ENCODE data around the gene OSGIN1.
"Not testable (repeated sequence)": the region's sequence is repeated elsewhere in the genome, so short reads cannot be mapped to it uniquely, and the experiment has no call there.

The OSGIN1 gene

GRCh38 chr16:83940630-83941378, 12.2 kb upstream of the OSGIN1 start:
- TF ChIP-seq CTCF (IDR thresholded peaks at IDR 0.05; ENCODE audit: extremely low read depth, insufficient read depth, missing control alignments), result no peak
- DNase-seq (ENCODE audit: low spot score), result no peak
- in situ Hi-C loops (cut with MboI; ENCODE audit: low pct_unique_long_range_greater_than_20kb, low sequenced_read_pairs, unreplicated experiment), result no loop called here

GRCh38 chr16:83941546-83941945, 11.5 kb upstream of the OSGIN1 start:
- in situ Hi-C loops (cut with MboI; ENCODE audit: low pct_unique_long_range_greater_than_20kb, low sequenced_read_pairs, unreplicated experiment); DNase-seq (ENCODE audit: low spot score): not testable (repeated sequence)

GRCh38 chr16:83942074-83942473, 11.0 kb upstream of the OSGIN1 start:
- TF ChIP-seq CTCF (IDR thresholded peaks at IDR 0.05; ENCODE audit: extremely low read depth, insufficient read depth, missing control alignments), result no peak
- DNase-seq (ENCODE audit: low spot score), result no peak
- in situ Hi-C loops (cut with MboI; ENCODE audit: low pct_unique_long_range_greater_than_20kb, low sequenced_read_pairs, unreplicated experiment), result no loop called here

- no peak for DNase-seq (ENCODE audit: low spot score)
- in situ Hi-C loops (cut with MboI; ENCODE audit: low pct_unique_long_range_greater_than_20kb, low sequenced_read_pairs, unreplicated experiment), result no loop called here
- no peak for TF ChIP-seq CTCF (IDR thresholded peaks at IDR 0.05; ENCODE audit: extremely low read depth, insufficient read depth, missing control alignments)
These were observed 10.1 kb upstream of the OSGIN1 start for GRCh38 chr16:83942815-83943515.

- in situ Hi-C loops (cut with MboI; ENCODE audit: low pct_unique_long_range_greater_than_20kb, low sequenced_read_pairs, unreplicated experiment), result no loop called here
- no peak for TF ChIP-seq CTCF (IDR thresholded peaks at IDR 0.05; ENCODE audit: extremely low read depth, insufficient read depth, missing control alignments)
- no peak for DNase-seq (ENCODE audit: low spot score)
These were observed 9.5 kb upstream of the OSGIN1 start for GRCh38 chr16:83943516-83944050.

GRCh38 chr16:83945587-83945986, 7.5 kb upstream of the OSGIN1 start:
- TF ChIP-seq CTCF (IDR thresholded peaks at IDR 0.05; ENCODE audit: extremely low read depth, insufficient read depth, missing control alignments), result no peak
- DNase-seq (ENCODE audit: low spot score), result no peak
- in situ Hi-C loops (cut with MboI; ENCODE audit: low pct_unique_long_range_greater_than_20kb, low sequenced_read_pairs, unreplicated experiment), result no loop called here

All from GM13977 (cell line).